Measurements from ENCODE around the gene GPR157.
"Not testable (repeated sequence)": the region's sequence is repeated elsewhere in the genome, so short reads cannot be mapped to it uniquely, and the experiment has no call there.

GPR157 gene

DNA sequence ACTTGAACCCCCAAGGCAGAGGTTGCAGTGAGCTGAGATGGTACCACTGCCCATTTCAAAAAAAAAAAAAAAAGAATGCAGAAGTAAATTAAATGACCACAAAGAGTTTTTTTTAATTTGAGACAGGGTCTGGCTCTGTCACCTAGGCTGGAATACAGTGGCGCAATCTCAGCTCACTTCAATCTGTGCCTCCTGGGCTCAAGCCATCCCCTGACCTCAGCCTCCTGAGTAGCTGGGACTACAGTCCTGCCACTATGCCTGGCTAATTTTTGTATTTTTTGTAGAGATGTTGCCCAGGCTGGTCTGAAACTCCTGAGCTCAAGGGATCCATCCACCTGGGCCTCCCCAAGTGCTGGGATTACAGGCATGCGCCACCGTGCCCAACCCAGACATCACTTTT lies 20.2 kb upstream of the GPR157 start:
- Histone ChIP-seq H3K27ac (ENCODE audit: insufficient read depth, low read length, poor library complexity, severe bottlenecking) (no peak overlapping the region), H3K4me3 (ENCODE audit: insufficient read depth, low read depth, low read length, poor library complexity, severe bottlenecking) (no peak overlapping the region), H3K9me3 (ENCODE audit: control insufficient read depth, low read length) (no peaks in the 10 kb centered on the region), H3K36me3 (ENCODE audit: control insufficient read depth, insufficient read depth, low read length) (no peaks in the 10 kb centered on the region), H3K4me1 (ENCODE audit: control insufficient read depth, insufficient read depth, low read length, poor library complexity, severe bottlenecking) (no peaks in the 10 kb centered on the region), H3K27me3 (replicated peaks; ENCODE audit: control insufficient read depth, insufficient read depth, low read length, poor library complexity, severe bottlenecking) (no peaks in the 10 kb centered on the region)
- no peak for DNase-seq

GRCh38 chr1:9146156-9146555 lies 17.3 kb upstream of the GPR157 start:
- no peak for DNase-seq
- Histone ChIP-seq H3K27me3 (replicated peaks; ENCODE audit: control insufficient read depth, insufficient read depth, low read length, poor library complexity, severe bottlenecking) (no peaks in the 10 kb centered on the region), H3K4me1 (ENCODE audit: control insufficient read depth, insufficient read depth, low read length, poor library complexity, severe bottlenecking) (no peaks in the 10 kb centered on the region), H3K36me3 (ENCODE audit: control insufficient read depth, insufficient read depth, low read length) (no peaks in the 10 kb centered on the region), H3K4me3 (ENCODE audit: insufficient read depth, low read depth, low read length, poor library complexity, severe bottlenecking) (no peak overlapping the region), H3K27ac (ENCODE audit: insufficient read depth, low read length, poor library complexity, severe bottlenecking) (no peak overlapping the region), H3K9me3 (ENCODE audit: control insufficient read depth, low read length) (no peaks in the 10 kb centered on the region)

GRCh38 chr1:9145714-9146113 lies 16.8 kb upstream of the GPR157 start:
- H3K27ac ChIP-seq (ENCODE audit: insufficient read depth, low read length, poor library complexity, severe bottlenecking): no peak overlapping the region
- H3K36me3 ChIP-seq (ENCODE audit: control insufficient read depth, insufficient read depth, low read length): no peaks in the 10 kb centered on the region
- no peak for DNase-seq
- H3K27me3 ChIP-seq (replicated peaks; ENCODE audit: control insufficient read depth, insufficient read depth, low read length, poor library complexity, severe bottlenecking): no peaks in the 10 kb centered on the region
- H3K4me1 ChIP-seq (ENCODE audit: control insufficient read depth, insufficient read depth, low read length, poor library complexity, severe bottlenecking): no peaks in the 10 kb centered on the region
- H3K4me3 ChIP-seq (ENCODE audit: insufficient read depth, low read depth, low read length, poor library complexity, severe bottlenecking): no peak overlapping the region
- H3K9me3 ChIP-seq (ENCODE audit: control insufficient read depth, low read length): no peaks in the 10 kb centered on the region

GRCh38 chr1:9145021-9145668 lies 16.2 kb upstream of the GPR157 start:
- H3K27me3 ChIP-seq (replicated peaks; ENCODE audit: control insufficient read depth, insufficient read depth, low read length, poor library complexity, severe bottlenecking): no peaks in the 10 kb centered on the region
- H3K36me3 ChIP-seq (ENCODE audit: control insufficient read depth, insufficient read depth, low read length): no peaks in the 10 kb centered on the region
- no peak for DNase-seq
- H3K27ac ChIP-seq (ENCODE audit: insufficient read depth, low read length, poor library complexity, severe bottlenecking): no peak overlapping the region
- H3K9me3 ChIP-seq (ENCODE audit: control insufficient read depth, low read length): no peaks in the 10 kb centered on the region
- no peak overlapping the region for H3K4me3 ChIP-seq (ENCODE audit: insufficient read depth, low read depth, low read length, poor library complexity, severe bottlenecking)
- no peaks in the 10 kb centered on the region for H3K4me1 ChIP-seq (ENCODE audit: control insufficient read depth, insufficient read depth, low read length, poor library complexity, severe bottlenecking)

GRCh38 chr1:9144494-9144893 lies 15.6 kb upstream of the GPR157 start:
- H3K4me1 ChIP-seq (ENCODE audit: control insufficient read depth, insufficient read depth, low read length, poor library complexity, severe bottlenecking); H3K27me3 ChIP-seq (replicated peaks; ENCODE audit: control insufficient read depth, insufficient read depth, low read length, poor library complexity, severe bottlenecking); H3K27ac ChIP-seq (ENCODE audit: insufficient read depth, low read length, poor library complexity, severe bottlenecking): not testable (repeated sequence)

GRCh38 chr1:9143250-9143649 lies 14.3 kb upstream of the GPR157 start:
- no peaks in the 10 kb centered on the region for H3K27me3 ChIP-seq (replicated peaks; ENCODE audit: control insufficient read depth, insufficient read depth, low read length, poor library complexity, severe bottlenecking)
- H3K36me3 ChIP-seq (ENCODE audit: control insufficient read depth, insufficient read depth, low read length): no peaks in the 10 kb centered on the region
- DNase-seq: no peak
- H3K4me3 ChIP-seq (ENCODE audit: insufficient read depth, low read depth, low read length, poor library complexity, severe bottlenecking): no peak overlapping the region
- H3K27ac ChIP-seq (ENCODE audit: insufficient read depth, low read length, poor library complexity, severe bottlenecking): no peak overlapping the region
- no peaks in the 10 kb centered on the region for H3K4me1 ChIP-seq (ENCODE audit: control insufficient read depth, insufficient read depth, low read length, poor library complexity, severe bottlenecking)
- no peaks in the 10 kb centered on the region for H3K9me3 ChIP-seq (ENCODE audit: control insufficient read depth, low read length)

More at GRCh38 chr1:9144494-9144893, 15.6 kb upstream of the GPR157 start:
- not testable (repeated sequence) for H3K4me3 ChIP-seq (ENCODE audit: insufficient read depth, low read depth, low read length, poor library complexity, severe bottlenecking); H3K36me3 ChIP-seq (ENCODE audit: control insufficient read depth, insufficient read depth, low read length); H3K9me3 ChIP-seq (ENCODE audit: control insufficient read depth, low read length); DNase-seq

DNA sequence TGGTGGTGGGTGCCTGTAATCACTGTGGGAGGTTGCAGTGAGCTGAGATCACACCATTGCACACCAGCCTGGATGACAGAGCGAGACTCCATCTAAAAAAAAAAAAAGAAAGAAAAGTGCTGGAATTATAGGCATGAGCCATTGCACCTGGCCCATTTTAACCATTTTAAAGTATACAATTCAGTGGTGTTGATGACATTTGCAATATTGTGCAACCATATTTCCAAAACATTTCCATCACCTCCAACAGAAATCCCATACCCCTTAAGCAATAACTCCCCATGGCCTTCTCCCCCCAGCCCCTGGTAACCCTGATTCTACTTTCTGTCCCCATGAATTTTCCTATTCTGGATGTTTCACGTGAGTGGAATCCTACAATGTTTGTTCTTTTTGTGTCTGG lies 11.0 kb upstream of the GPR157 start:
- Histone ChIP-seq H3K36me3 (ENCODE audit: control insufficient read depth, insufficient read depth, low read length) (no peaks in the 10 kb centered on the region), H3K27me3 (replicated peaks; ENCODE audit: control insufficient read depth, insufficient read depth, low read length, poor library complexity, severe bottlenecking) (no peaks in the 10 kb centered on the region)
- DNase-seq: no peak

GRCh38 chr1:9136932-9137331 lies 8.0 kb upstream of the GPR157 start:
- DNase-seq: no peak

More for the DNA sequence above, 11.0 kb upstream of the GPR157 start:
- H3K4me1 ChIP-seq (ENCODE audit: control insufficient read depth, insufficient read depth, low read length, poor library complexity, severe bottlenecking): no peaks in the 10 kb centered on the region
- no peak overlapping the region for H3K4me3 ChIP-seq (ENCODE audit: insufficient read depth, low read depth, low read length, poor library complexity, severe bottlenecking)
- no peak overlapping the region for H3K27ac ChIP-seq (ENCODE audit: insufficient read depth, low read length, poor library complexity, severe bottlenecking)
- H3K9me3 ChIP-seq (ENCODE audit: control insufficient read depth, low read length): no peaks in the 10 kb centered on the region

GRCh38 chr1:9135073-9135836 lies 6.4 kb upstream of the GPR157 start:
- Histone ChIP-seq H3K27ac (ENCODE audit: insufficient read depth, low read length, poor library complexity, severe bottlenecking) (no peak overlapping the region), H3K9me3 (ENCODE audit: control insufficient read depth, low read length) (no peaks in the 10 kb centered on the region), H3K36me3 (ENCODE audit: control insufficient read depth, insufficient read depth, low read length) (no peaks in the 10 kb centered on the region), H3K4me1 (ENCODE audit: control insufficient read depth, insufficient read depth, low read length, poor library complexity, severe bottlenecking) (no peaks in the 10 kb centered on the region), H3K4me3 (ENCODE audit: insufficient read depth, low read depth, low read length, poor library complexity, severe bottlenecking) (no peak overlapping the region), H3K27me3 (replicated peaks; ENCODE audit: control insufficient read depth, insufficient read depth, low read length, poor library complexity, severe bottlenecking) (no peaks in the 10 kb centered on the region)
- no peak for DNase-seq

More at GRCh38 chr1:9136932-9137331, 8.0 kb upstream of the GPR157 start:
- Histone ChIP-seq H3K36me3 (ENCODE audit: control insufficient read depth, insufficient read depth, low read length) (no peaks in the 10 kb centered on the region), H3K4me1 (ENCODE audit: control insufficient read depth, insufficient read depth, low read length, poor library complexity, severe bottlenecking) (no peaks in the 10 kb centered on the region), H3K9me3 (ENCODE audit: control insufficient read depth, low read length) (no peaks in the 10 kb centered on the region), H3K27ac (ENCODE audit: insufficient read depth, low read length, poor library complexity, severe bottlenecking) (no peak overlapping the region), H3K4me3 (ENCODE audit: insufficient read depth, low read depth, low read length, poor library complexity, severe bottlenecking) (no peak overlapping the region), H3K27me3 (replicated peaks; ENCODE audit: control insufficient read depth, insufficient read depth, low read length, poor library complexity, severe bottlenecking) (no peaks in the 10 kb centered on the region)

DNA sequence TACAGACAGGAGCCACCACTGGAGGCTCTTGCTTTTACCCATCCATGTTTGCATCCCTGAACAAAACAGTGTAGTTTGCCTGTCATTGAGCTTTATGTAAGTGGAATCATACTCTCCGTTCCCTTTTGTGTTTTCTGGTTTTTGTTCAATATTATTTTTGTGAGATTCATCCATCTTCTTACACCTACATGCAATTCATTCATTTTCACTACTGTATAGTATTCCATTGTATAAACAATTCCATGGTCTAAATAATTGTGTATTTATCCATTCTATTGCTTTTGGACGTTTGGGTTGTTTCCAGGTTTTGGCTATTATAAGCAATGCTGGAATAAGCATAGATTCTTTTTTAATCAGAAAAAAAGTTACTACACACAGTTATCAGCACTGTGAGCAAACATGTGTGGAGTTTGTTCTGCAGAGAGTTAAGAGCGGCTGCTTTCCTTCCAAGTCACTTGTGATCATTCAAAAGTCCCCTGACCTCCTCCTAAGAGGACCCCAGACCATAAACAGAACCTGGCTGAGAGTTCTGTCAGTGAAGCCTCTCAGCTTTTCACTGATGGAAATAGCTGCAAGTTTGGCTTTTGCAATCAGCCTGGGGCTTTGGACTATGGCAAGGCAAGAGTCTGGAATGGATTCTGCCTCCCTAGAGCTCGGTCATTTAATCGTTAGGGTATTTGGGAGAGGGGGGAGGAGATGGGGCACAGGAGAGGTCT lies 5.1 kb upstream of the GPR157 start:
- peaks cover 5% of the 10 kb centered on the region for H3K4me1 ChIP-seq (ENCODE audit: control insufficient read depth, insufficient read depth, low read length, poor library complexity, severe bottlenecking)
- no peaks in the 10 kb centered on the region for H3K27me3 ChIP-seq (replicated peaks; ENCODE audit: control insufficient read depth, insufficient read depth, low read length, poor library complexity, severe bottlenecking)
- H3K4me3 ChIP-seq (ENCODE audit: insufficient read depth, low read depth, low read length, poor library complexity, severe bottlenecking): no peak overlapping the region
- H3K36me3 ChIP-seq (ENCODE audit: control insufficient read depth, insufficient read depth, low read length): no peaks in the 10 kb centered on the region
- DNase-seq: no peak
- no peak overlapping the region for H3K27ac ChIP-seq (ENCODE audit: insufficient read depth, low read length, poor library complexity, severe bottlenecking)
- no peaks in the 10 kb centered on the region for H3K9me3 ChIP-seq (ENCODE audit: control insufficient read depth, low read length)

Data from effector memory CD4-positive, alpha-beta T cell (primary cell).